ENCODE data around the gene ANP32B. TPM values are rescaled to one million over a fixed set of nuclear protein-coding genes. Genes with fewer than 3 reads are reported as not detected.

ANP32B gene
- total RNA-seq, 2 experiments from 2014 or later, result 32.1 to 389 TPM

- H3K9me2 ChIP-seq (ENCODE audit: insufficient read depth, low read length), result no peaks in the 10 kb centered on the region
- ChIA-PET POLR2A (interaction anchor here (0.5 to 2.4 kb wide), 7 partner anchors 12 to 258 kb away, joined by 3 to 17 read pairs (median 4); partner anchors contain the start of genes ANP32B and TRMO), CTCF (ENCODE audit: unreplicated experiment) (interaction anchor here (0.6 kb wide), 1 partner anchor 808 kb away, joined by 8 read pairs; no protein-coding TSS in a partner anchor)
- peak overlapping the region; percentile 34 for H3K27ac ChIP-seq (ENCODE audit: low read depth, low read length, poor library complexity, severe bottlenecking)
- no peaks in the 10 kb centered on the region for H4K20me1 ChIP-seq (ENCODE audit: insufficient read depth, low read length)
- peak overlapping the region; percentile 42 for H3K4me3 ChIP-seq (ENCODE audit: low read depth, low read length, poor library complexity, severe bottlenecking)
- H3K4me1 ChIP-seq (ENCODE audit: insufficient read depth, low read length, poor library complexity, severe bottlenecking), result peaks cover 51% of the 10 kb centered on the region
- BruUV-seq (replicated peaks), result no TSS peak
- TF ChIP-seq EZH2phosphoT487 (IDR thresholded peaks at IDR 0.05; ENCODE audit: borderline replicate concordance, low read depth, low read length), result no peak
- TF ChIP-seq, protein P1, sequence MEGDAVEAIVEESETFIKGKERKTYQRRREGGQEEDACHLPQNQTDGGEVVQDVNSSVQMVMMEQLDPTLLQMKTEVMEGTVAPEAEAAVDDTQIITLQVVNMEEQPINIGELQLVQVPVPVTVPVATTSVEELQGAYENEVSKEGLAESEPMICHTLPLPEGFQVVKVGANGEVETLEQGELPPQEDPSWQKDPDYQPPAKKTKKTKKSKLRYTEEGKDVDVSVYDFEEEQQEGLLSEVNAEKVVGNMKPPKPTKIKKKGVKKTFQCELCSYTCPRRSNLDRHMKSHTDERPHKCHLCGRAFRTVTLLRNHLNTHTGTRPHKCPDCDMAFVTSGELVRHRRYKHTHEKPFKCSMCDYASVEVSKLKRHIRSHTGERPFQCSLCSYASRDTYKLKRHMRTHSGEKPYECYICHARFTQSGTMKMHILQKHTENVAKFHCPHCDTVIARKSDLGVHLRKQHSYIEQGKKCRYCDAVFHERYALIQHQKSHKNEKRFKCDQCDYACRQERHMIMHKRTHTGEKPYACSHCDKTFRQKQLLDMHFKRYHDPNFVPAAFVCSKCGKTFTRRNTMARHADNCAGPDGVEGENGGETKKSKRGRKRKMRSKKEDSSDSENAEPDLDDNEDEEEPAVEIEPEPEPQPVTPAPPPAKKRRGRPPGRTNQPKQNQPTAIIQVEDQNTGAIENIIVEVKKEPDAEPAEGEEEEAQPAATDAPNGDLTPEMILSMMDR (conservative IDR thresholded peaks at IDR 0.05; ENCODE audit: low read length), result peak; percentile 60
- no peaks in the 10 kb centered on the region for H3K9me3 ChIP-seq (ENCODE audit: low read length)
- intact Hi-C loops (cut with micrococcal nuclease; ENCODE audit: unreplicated experiment), result no loop called here
- H3K36me3 ChIP-seq (ENCODE audit: insufficient read depth, low read length), result no peaks in the 10 kb centered on the region
- no peaks in the 10 kb centered on the region for H3K79me2 ChIP-seq (ENCODE audit: insufficient read depth, low read depth, low read length)
- peak overlapping the region; percentile 89 for H2AFZ ChIP-seq (ENCODE audit: low read length)
- peak; percentile 75 for DNase-seq (ENCODE audit: low spot score)
- H3K4me2 ChIP-seq (ENCODE audit: low read length), result peak overlapping the region; percentile 64
Observed at GRCh38 chr9:98038958-98039357, 55.8 kb downstream of the ANP32B start.

DNA sequence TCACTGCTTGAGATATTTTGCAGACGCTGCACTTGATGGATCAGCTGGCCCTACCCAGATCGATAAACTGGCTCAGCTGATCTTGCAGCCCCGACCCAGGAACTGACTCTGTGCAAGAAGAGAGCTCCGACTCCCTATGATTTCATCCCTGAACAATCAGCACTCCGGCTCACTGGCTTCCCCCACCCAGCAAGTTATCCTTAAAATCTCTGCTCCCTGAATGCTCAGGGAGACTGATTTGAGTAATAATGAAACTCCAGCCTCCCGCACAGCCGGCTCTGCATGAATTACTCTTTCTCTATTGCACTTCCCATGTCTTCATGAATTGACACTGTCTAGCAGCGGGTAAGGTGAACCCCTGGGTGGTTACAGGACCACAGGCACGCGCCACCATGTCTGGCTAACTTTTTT is 56.5 kb downstream of the ANP32B start:
- BruUV-seq (replicated peaks), result no TSS peak
- peaks cover 50% of the 10 kb centered on the region for H3K4me1 ChIP-seq (ENCODE audit: insufficient read depth, low read length, poor library complexity, severe bottlenecking)
- peak; percentile 24 for DNase-seq (ENCODE audit: low spot score)
- TF ChIP-seq, protein P1 (conservative IDR thresholded peaks at IDR 0.05; ENCODE audit: low read length), result no peak
- no peak for TF ChIP-seq EZH2phosphoT487 (IDR thresholded peaks at IDR 0.05; ENCODE audit: borderline replicate concordance, low read depth, low read length)
- peak overlapping the region; percentile 89 for H2AFZ ChIP-seq (ENCODE audit: low read length)
- ChIA-PET CTCF (ENCODE audit: unreplicated experiment) (interaction anchor here (0.6 kb wide), 1 partner anchor 105 kb away, joined by 5 read pairs; no protein-coding TSS in a partner anchor), POLR2A (interaction anchor here (0.6 to 1.5 kb wide), 6 partner anchors 34 to 258 kb away, joined by 3 to 6 read pairs (median 4); partner anchors contain the start of gene TRMO)
- intact Hi-C loops (cut with micrococcal nuclease; ENCODE audit: unreplicated experiment), result no loop called here
- H3K79me2 ChIP-seq (ENCODE audit: insufficient read depth, low read depth, low read length), result no peaks in the 10 kb centered on the region
- 0 out of 2 replicates have a peak, but pooled peaks cover under 1% of the 10 kb centered on the region for H3K9me3 ChIP-seq (ENCODE audit: low read length)
- H3K36me3 ChIP-seq (ENCODE audit: insufficient read depth, low read length), result no peaks in the 10 kb centered on the region
- H3K9me2 ChIP-seq (ENCODE audit: insufficient read depth, low read length), result no peaks in the 10 kb centered on the region
- no peaks in the 10 kb centered on the region for H4K20me1 ChIP-seq (ENCODE audit: insufficient read depth, low read length)
- peak overlapping the region; percentile 42 for H3K4me3 ChIP-seq (ENCODE audit: low read depth, low read length, poor library complexity, severe bottlenecking)
- peak overlapping the region; percentile 34 for H3K27ac ChIP-seq (ENCODE audit: low read depth, low read length, poor library complexity, severe bottlenecking)
- peak overlapping the region; percentile 64 for H3K4me2 ChIP-seq (ENCODE audit: low read length)

- Histone ChIP-seq H3K9me2 (ENCODE audit: insufficient read depth, low read length) (no peaks in the 10 kb centered on the region), H3K4me1 (ENCODE audit: insufficient read depth, low read length, poor library complexity, severe bottlenecking) (peaks cover 52% of the 10 kb centered on the region), H3K27ac (ENCODE audit: low read depth, low read length, poor library complexity, severe bottlenecking) (no peak overlapping the region), H3K79me2 (ENCODE audit: insufficient read depth, low read depth, low read length) (no peaks in the 10 kb centered on the region), H3K4me3 (ENCODE audit: low read depth, low read length, poor library complexity, severe bottlenecking) (peak overlapping the region; percentile 42), H4K20me1 (ENCODE audit: insufficient read depth, low read length) (no peaks in the 10 kb centered on the region), H2AFZ (ENCODE audit: low read length) (peak overlapping the region; percentile 89), H3K4me2 (ENCODE audit: low read length) (peak overlapping the region; percentile 64), H3K36me3 (ENCODE audit: insufficient read depth, low read length) (no peaks in the 10 kb centered on the region), H3K9me3 (ENCODE audit: low read length) (0 out of 2 replicates have a peak, but pooled peaks cover 4% of the 10 kb centered on the region)
- POLR2A ChIA-PET, result interaction anchor here (0.6 to 1.5 kb wide), 6 partner anchors 16 to 116 kb away, joined by 3 to 7 read pairs (median 3); partner anchors contain the start of gene NANS
- intact Hi-C loops (cut with micrococcal nuclease; ENCODE audit: unreplicated experiment), result no loop called here
- CTCF ChIA-PET (ENCODE audit: unreplicated experiment), result no interaction called here
- DNase-seq (ENCODE audit: low spot score), result peak; percentile 28
- no peak for TF ChIP-seq EZH2phosphoT487 (IDR thresholded peaks at IDR 0.05; ENCODE audit: borderline replicate concordance, low read depth, low read length)
- TF ChIP-seq, protein P1 (conservative IDR thresholded peaks at IDR 0.05; ENCODE audit: low read length), result no peak
- no TSS peak for BruUV-seq (replicated peaks)
Observed at GRCh38 chr9:98040212-98040611, 57.1 kb downstream of the ANP32B start.

Data from OCI-LY7 (cell line).